Calu3 (cell line): Measurements from ENCODE around the gene BAIAP3. TPM values are rescaled to one million over a fixed set of nuclear protein-coding genes. Genes with fewer than 3 reads are reported as not detected.

Source experiments
- BruUV-seq: library from RNA; stranded (reverse); fragments of 400-500 nt; replicated peaks from 2 replicates; lab custom pipeline; 2021; lab: Mats Ljungman, UMichigan
- CTCF ChIA-PET: fragments of 300-600 bp; sonication (Branson Sonifier 250); formaldehyde crosslinking; loops from one replicate; lab custom pipeline; 2022; ENCODE audit warnings: antibody characterized with exemption; lab: Charles Lee
- DNase-seq: peaks from one replicate; pipeline ENCODE4 v3.0.0; 2022
- H3K27ac Mint-ChIP-seq: one replicate; pipeline ENCODE4 v1.8.0; 2022; ENCODE audit warnings: mixed read lengths; ENCODE audit not compliant: unreplicated experiment
- H3K27me3 Mint-ChIP-seq: one replicate; pipeline ENCODE4 v1.8.0; 2022; ENCODE audit warnings: mixed read lengths; ENCODE audit not compliant: unreplicated experiment
- H3K36me3 Mint-ChIP-seq: one replicate; pipeline ENCODE4 v1.8.0; 2022; ENCODE audit warnings: mild to moderate bottlenecking, moderate library complexity, mixed read lengths; ENCODE audit not compliant: insufficient read depth, unreplicated experiment
- H3K4me1 Mint-ChIP-seq: one replicate; pipeline ENCODE4 v1.8.0; 2022; ENCODE audit warnings: mild to moderate bottlenecking, low read depth, mixed read lengths; ENCODE audit not compliant: unreplicated experiment
- H3K4me3 Mint-ChIP-seq: one replicate; pipeline ENCODE4 v1.8.0; 2022; ENCODE audit warnings: mild to moderate bottlenecking, low read depth, moderate library complexity, mixed read lengths; ENCODE audit not compliant: unreplicated experiment
- H3K9me3 Mint-ChIP-seq: one replicate; pipeline ENCODE4 v1.8.0; 2022; ENCODE audit warnings: low read depth, mixed read lengths; ENCODE audit not compliant: unreplicated experiment
- CTCF ChIP-seq: fragments of 200-600 bp; IDR thresholded peaks from one replicate; pipeline ENCODE4 v1.8.0; 2022; ENCODE audit warnings: antibody characterized with exemption; ENCODE audit not compliant: unreplicated experiment
- intact Hi-C: fragments of 100-400 bp; cut with micrococcal nuclease; formaldehyde crosslinking; loops from one replicate; pipeline ENCODE4 v1.10.0; 2022; ENCODE audit not compliant: unreplicated experiment
- total RNA-seq: library from RNA; stranded (reverse); gene quantifications from 2 replicates; pipeline ENCODE4 v1.2.3, GENCODE V29; 2022

Gene BAIAP3
- total RNA-seq, 1 experiment from 2014 or later: 2.4 TPM

DNA sequence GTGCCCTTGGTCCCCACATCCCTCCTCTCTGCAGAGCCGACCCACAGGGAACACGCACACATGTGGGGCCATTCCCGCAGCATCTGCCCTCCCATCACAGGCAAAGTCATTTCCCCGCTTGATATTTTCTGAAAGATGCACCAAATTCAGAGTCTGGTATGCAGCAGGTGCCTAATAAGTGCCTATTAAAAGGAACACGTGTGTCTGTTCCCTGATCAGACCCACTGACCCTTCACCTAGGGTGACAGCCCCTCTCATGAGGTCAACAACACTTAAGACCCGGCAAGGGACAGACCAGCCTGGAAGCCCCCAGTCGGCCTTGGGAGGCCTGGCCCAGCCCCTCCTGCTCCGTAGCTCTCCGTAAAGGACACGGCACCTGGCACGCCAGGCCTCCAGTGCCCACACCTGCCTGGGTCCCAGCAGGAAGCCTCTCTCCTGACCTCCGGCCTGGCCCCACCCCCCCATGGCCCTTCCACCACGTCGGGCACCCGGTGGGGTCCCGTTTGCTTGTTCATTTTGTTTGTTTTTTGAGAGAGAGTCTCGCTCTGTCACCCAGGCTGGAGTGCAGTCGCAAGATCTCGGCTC, 61.0 kb downstream of the BAIAP3 start:
- TF ChIP-seq CTCF: no peak
- Mint-ChIP-seq H3K4me1 (no peaks in the 10 kb centered on the region), H3K27me3 (no peaks in the 10 kb centered on the region), H3K36me3 (peaks cover 18% of the 10 kb centered on the region), H3K4me3 (no peak overlapping the region), H3K27ac (no peak overlapping the region), H3K9me3 (no peaks in the 10 kb centered on the region)
- DNase-seq: no peak
- BruUV-seq: no TSS peak
- CTCF ChIA-PET: no interaction called here
- intact Hi-C loops: no loop called here

GRCh38 chr16:1395444-1396031, 62.1 kb downstream of the BAIAP3 start:
- no peaks in the 10 kb centered on the region for H3K9me3 Mint-ChIP-seq
- H3K4me1 Mint-ChIP-seq: no peaks in the 10 kb centered on the region
- BruUV-seq: no TSS peak
- H3K27ac Mint-ChIP-seq: no peak overlapping the region
- H3K36me3 Mint-ChIP-seq: peaks cover 18% of the 10 kb centered on the region
- TF ChIP-seq CTCF: no peak
- no peak overlapping the region for H3K4me3 Mint-ChIP-seq
- intact Hi-C loops: no loop called here
- DNase-seq: no peak
- CTCF ChIA-PET: no interaction called here
- H3K27me3 Mint-ChIP-seq: no peaks in the 10 kb centered on the region

DNA sequence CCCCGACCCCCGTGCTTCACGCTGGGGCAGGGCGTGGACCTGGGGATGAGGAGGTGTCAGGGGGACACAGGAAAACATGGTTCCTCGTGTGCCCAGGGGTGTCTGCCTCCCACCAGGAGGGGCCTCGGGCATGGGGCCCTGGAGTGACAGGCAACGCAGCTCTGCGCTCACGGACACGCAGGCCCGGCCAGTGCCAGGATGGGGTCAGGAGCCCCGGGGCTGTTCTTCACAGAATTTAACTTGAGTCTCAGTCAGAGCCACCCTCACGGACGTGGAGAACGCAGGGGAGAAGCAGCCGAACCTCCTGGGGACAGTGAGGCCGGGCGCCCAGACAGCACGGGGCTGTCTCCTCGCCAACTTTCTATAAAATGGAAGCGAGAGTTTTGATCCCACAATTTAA, 64.3 kb downstream of the BAIAP3 start:
- CTCF ChIA-PET: no interaction called here
- no peak for DNase-seq
- H3K4me3 Mint-ChIP-seq: no peak overlapping the region
- no peak for TF ChIP-seq CTCF
- H3K27ac Mint-ChIP-seq: no peak overlapping the region
- no TSS peak for BruUV-seq
- H3K4me1 Mint-ChIP-seq: no peaks in the 10 kb centered on the region
- intact Hi-C loops: no loop called here
- H3K36me3 Mint-ChIP-seq: peaks cover 23% of the 10 kb centered on the region
- no peaks in the 10 kb centered on the region for H3K9me3 Mint-ChIP-seq
- H3K27me3 Mint-ChIP-seq: no peaks in the 10 kb centered on the region

- CTCF ChIA-PET: no interaction called here
Measured at GRCh38 chr16:1398351-1398750, 64.9 kb downstream of the BAIAP3 start.

More at GRCh38 chr16:1398351-1398750, 64.9 kb downstream of the BAIAP3 start:
- H3K27ac Mint-ChIP-seq: no peak overlapping the region
- peaks cover 20% of the 10 kb centered on the region for H3K36me3 Mint-ChIP-seq
- no peak for DNase-seq
- H3K27me3 Mint-ChIP-seq: no peaks in the 10 kb centered on the region
- intact Hi-C loops: no loop called here
- no TSS peak for BruUV-seq
- H3K4me1 Mint-ChIP-seq: no peaks in the 10 kb centered on the region
- H3K9me3 Mint-ChIP-seq: no peaks in the 10 kb centered on the region
- no peak for TF ChIP-seq CTCF
- no peak overlapping the region for H3K4me3 Mint-ChIP-seq

Other genes with a start within 250 kb of the BAIAP3 start
- gene C1QTNF8, start 237.4 kb upstream of the BAIAP3 start, total RNA-seq: not detected in 2 replicates
- gene CACNA1H, start 180.5 kb upstream of the BAIAP3 start, total RNA-seq: 0.05 TPM in 1 of 2 replicates, not detected in the other
- not detected in 2 replicates for gene TPSG1, start 108.4 kb upstream of the BAIAP3 start, total RNA-seq
- gene TPSB2, start 103.5 kb upstream of the BAIAP3 start, total RNA-seq: not detected in 2 replicates
- gene TPSAB1, start 92.9 kb upstream of the BAIAP3 start, total RNA-seq: not detected in 2 replicates
- not detected in 2 replicates for gene TPSD1, start 77.6 kb upstream of the BAIAP3 start, total RNA-seq
- 261 and 271 TPM in 2 replicates for gene UBE2I, start 24.0 kb upstream of the BAIAP3 start, total RNA-seq
- 59.4 and 72.4 TPM in 2 replicates for gene TSR3, start 18.2 kb downstream of the BAIAP3 start, total RNA-seq
- gene GNPTG, start 18.3 kb downstream of the BAIAP3 start, total RNA-seq: 63.9 and 80.2 TPM in 2 replicates
- gene UNKL, start 81.1 kb downstream of the BAIAP3 start, total RNA-seq: 35.5 TPM in 2 replicates
- gene UQCC4, start 87.1 kb downstream of the BAIAP3 start, total RNA-seq: 16.6 and 23.4 TPM in 2 replicates
- gene PERCC1, start 97.4 kb downstream of the BAIAP3 start, total RNA-seq: not detected in 2 replicates
- gene CCDC154, start 110.9 kb downstream of the BAIAP3 start, total RNA-seq: 3.2 and 6.1 TPM in 2 replicates
- gene CLCN7, start 141.4 kb downstream of the BAIAP3 start, total RNA-seq: 117 and 122 TPM in 2 replicates
- not detected in 2 replicates for gene PTX4, start 155.3 kb downstream of the BAIAP3 start, total RNA-seq
- 84.9 and 85.4 TPM in 2 replicates for gene TELO2, start 159.7 kb downstream of the BAIAP3 start, total RNA-seq
- not detected in 2 replicates for gene TMEM204, start 200.0 kb downstream of the BAIAP3 start, total RNA-seq